ENCODE results near the gene COX6B1. TPM values are rescaled to one million over a fixed set of nuclear protein-coding genes. Genes with fewer than 3 reads are reported as not detected.
"Not testable (repeated sequence)": the region's sequence is repeated elsewhere in the genome, so short reads cannot be mapped to it uniquely, and the experiment has no call there.

Gene COX6B1
- 1,000 to 10,000 TPM in 1 of 3 donors, 100 to 1,000 TPM in 2; 711 to 1,050 (median 736) TPM for polyA plus RNA-seq

- peak within 1 kb of the TSS; percentile 95 to 99 (median 97) for H3K4me3 Mint-ChIP-seq
- H3K36me3 Mint-ChIP-seq: peaks cover 0 to 5% (median 2%) of the 10 kb centered on the region in 3 donors
- no peaks in the 10 kb centered on the region for H3K9me3 Mint-ChIP-seq
- H3K27me3 Mint-ChIP-seq (ENCODE audit: low read depth in 3 of 3): peaks cover 0 to 4% (median 3%) of the 10 kb centered on the region in 3 donors
- H3K4me1 Mint-ChIP-seq: peaks cover 46 to 47% of the 10 kb centered on the region in 2 donors
- peak within 1 kb of the TSS; percentile 88 to 97 (median 95) for H3K27ac Mint-ChIP-seq
- DNase-seq: peak; percentile 91 to 92 (median 92)
Observed at GRCh38 chr19:35648017-35648961, at the start of gene COX6B1. Gene COX6B1 (plus strand): TSS chr19:35648323. CDS start chr19:35651244, 2,921 bp downstream.

GRCh38 chr19:35601971-35602370, 46.2 kb upstream of the COX6B1 start:
- Mint-ChIP-seq H3K27me3 (ENCODE audit: low read depth in 3 of 3) (peaks cover under 1 to 12% (median 9%) of the 10 kb centered on the region in 3 donors), H3K27ac (no peak overlapping the region), H3K4me3 (no peak overlapping the region), H3K4me1 (no peaks in the 10 kb centered on the region), H3K9me3 (no peaks in the 10 kb centered on the region), H3K36me3 (peaks cover 0 to 4% (median 0%) of the 10 kb centered on the region in 3 donors)
- DNase-seq: no peak

- H3K36me3 Mint-ChIP-seq, DNase-seq, H3K4me1 Mint-ChIP-seq, H3K9me3 Mint-ChIP-seq, H3K4me3 Mint-ChIP-seq, H3K27ac Mint-ChIP-seq: not testable (repeated sequence)
- H3K27me3 Mint-ChIP-seq (ENCODE audit: low read depth in 3 of 3): peaks cover 1 to 10% (median 8%) of the 10 kb centered on the region in 3 donors
Observed at GRCh38 chr19:35604436-35604835, 43.7 kb upstream of the COX6B1 start.

GRCh38 chr19:35607170-35607569, 41.0 kb upstream of the COX6B1 start:
- H3K4me1 Mint-ChIP-seq; DNase-seq; H3K36me3 Mint-ChIP-seq; H3K27me3 Mint-ChIP-seq (ENCODE audit: low read depth in 3 of 3); H3K4me3 Mint-ChIP-seq; H3K9me3 Mint-ChIP-seq; H3K27ac Mint-ChIP-seq: not testable (repeated sequence)

GRCh38 chr19:35607661-35608060, 40.5 kb upstream of the COX6B1 start:
- Mint-ChIP-seq H3K36me3 (peaks cover 0 to 4% (median 0%) of the 10 kb centered on the region in 3 donors), H3K27me3 (ENCODE audit: low read depth in 3 of 3) (peaks cover 6 to 9% (median 6%) of the 10 kb centered on the region in 3 donors), H3K4me1 (peaks cover 7 to 11% of the 10 kb centered on the region in 2 donors), H3K27ac (no peak overlapping the region), H3K4me3 (no peak overlapping the region), H3K9me3 (peaks cover 0 to 6% (median 2%) of the 10 kb centered on the region in 6 donors)
- no peak for DNase-seq

GRCh38 chr19:35608251-35608650, 39.9 kb upstream of the COX6B1 start:
- H3K4me1 Mint-ChIP-seq: peaks cover 12% of the 10 kb centered on the region in 2 donors
- no peak overlapping the region for H3K27ac Mint-ChIP-seq

GRCh38 chr19:35609851-35610353, 38.2 kb upstream of the COX6B1 start:
- H3K36me3 Mint-ChIP-seq: peaks cover 0 to 4% (median 0%) of the 10 kb centered on the region in 3 donors
- H3K27ac Mint-ChIP-seq: no peak overlapping the region
- no peak for DNase-seq
- peaks cover 3 to 6% (median 6%) of the 10 kb centered on the region in 3 donors for H3K27me3 Mint-ChIP-seq (ENCODE audit: low read depth in 3 of 3)
- H3K4me1 Mint-ChIP-seq: peaks cover 12 to 17% of the 10 kb centered on the region in 2 donors
- H3K9me3 Mint-ChIP-seq: peaks cover 0 to 6% (median 2%) of the 10 kb centered on the region in 6 donors
- H3K4me3 Mint-ChIP-seq: no peak overlapping the region

More at GRCh38 chr19:35608251-35608650, 39.9 kb upstream of the COX6B1 start:
- H3K9me3 Mint-ChIP-seq: peaks cover 0 to 6% (median 2%) of the 10 kb centered on the region in 6 donors
- no peak overlapping the region for H3K4me3 Mint-ChIP-seq
- H3K27me3 Mint-ChIP-seq (ENCODE audit: low read depth in 3 of 3): peaks cover 6 to 7% (median 6%) of the 10 kb centered on the region in 3 donors
- H3K36me3 Mint-ChIP-seq: peaks cover 0 to 3% (median 0%) of the 10 kb centered on the region in 3 donors
- DNase-seq: no peak

GRCh38 chr19:35612224-35612558, 35.9 kb upstream of the COX6B1 start:
- Mint-ChIP-seq H3K4me1 (peaks cover 12 to 17% of the 10 kb centered on the region in 2 donors), H3K9me3 (peaks cover 0 to 6% (median 2%) of the 10 kb centered on the region in 6 donors), H3K36me3 (peaks cover 5 to 8% (median 7%) of the 10 kb centered on the region in 3 donors), H3K27me3 (ENCODE audit: low read depth in 3 of 3) (peaks cover 3 to 6% (median 3%) of the 10 kb centered on the region in 3 donors), H3K27ac (peak overlapping the region; percentile 64 to 89 (median 88)), H3K4me3 (peak overlapping the region; percentile 83 to 92 (median 87))
- no peak for DNase-seq

GRCh38 chr19:35612559-35613321, 35.4 kb upstream of the COX6B1 start, which contains the start of gene HAUS5:
Gene HAUS5 (plus strand): TSS chr19:35612735. CDS start chr19:35612795, 60 bp downstream.
- DNase-seq: peak; percentile 93 to 95 (median 95)
- Mint-ChIP-seq H3K36me3 (peaks cover 5 to 8% (median 7%) of the 10 kb centered on the region in 3 donors), H3K27ac (peak within 1 kb of the TSS; percentile 64 to 89 (median 88)), H3K27me3 (ENCODE audit: low read depth in 3 of 3) (peaks cover 3 to 6% (median 3%) of the 10 kb centered on the region in 3 donors), H3K4me3 (peak within 1 kb of the TSS; percentile 83 to 92 (median 87)), H3K4me1 (peaks cover 12 to 17% of the 10 kb centered on the region in 2 donors), H3K9me3 (peaks cover 0 to 6% (median 2%) of the 10 kb centered on the region in 6 donors)

- peaks cover 5 to 8% (median 7%) of the 10 kb centered on the region in 3 donors for H3K36me3 Mint-ChIP-seq
- DNase-seq: no peak
- H3K4me1 Mint-ChIP-seq: peaks cover 12 to 17% of the 10 kb centered on the region in 2 donors
- peak overlapping the region; percentile 71 to 89 (median 86) for H3K4me3 Mint-ChIP-seq
- peaks cover 0 to under 1% (median 0%) of the 10 kb centered on the region in 6 donors for H3K9me3 Mint-ChIP-seq
- H3K27me3 Mint-ChIP-seq (ENCODE audit: low read depth in 3 of 3): peaks cover 3 to 6% (median 4%) of the 10 kb centered on the region in 3 donors
- peak overlapping the region in 4 of 6 donors; percentile 79 to 88 (median 82) for H3K27ac Mint-ChIP-seq
Observed at GRCh38 chr19:35613574-35613973, 34.5 kb upstream of the COX6B1 start.

GRCh38 chr19:35615036-35615435, 33.1 kb upstream of the COX6B1 start:
- no peak for DNase-seq
- Mint-ChIP-seq H3K4me1 (peaks cover 12 to 17% of the 10 kb centered on the region in 2 donors), H3K27me3 (ENCODE audit: low read depth in 3 of 3) (peaks cover 3 to 4% (median 4%) of the 10 kb centered on the region in 3 donors), H3K27ac (peak overlapping the region in 1 of 6 donors; percentile 5), H3K36me3 (peaks cover 5 to 8% (median 7%) of the 10 kb centered on the region in 3 donors), H3K4me3 (no peak overlapping the region), H3K9me3 (no peaks in the 10 kb centered on the region)

- peaks cover 0 to 1% (median 0%) of the 10 kb centered on the region in 3 donors for H3K27me3 Mint-ChIP-seq (ENCODE audit: low read depth in 3 of 3)
- peaks cover 5 to 21% (median 14%) of the 10 kb centered on the region in 3 donors for H3K36me3 Mint-ChIP-seq
- H3K4me3 Mint-ChIP-seq: no peak overlapping the region
- no peak overlapping the region for H3K27ac Mint-ChIP-seq
- no peak for DNase-seq
- peaks cover 0 to under 1% of the 10 kb centered on the region in 2 donors for H3K4me1 Mint-ChIP-seq
- H3K9me3 Mint-ChIP-seq: no peaks in the 10 kb centered on the region
Observed at GRCh38 chr19:35618857-35619256, 29.3 kb upstream of the COX6B1 start.

Data from immature natural killer cell (primary cell).